Astrocyte (in vitro differentiated cells and primary cell): ENCODE data around the gene NUAK1. TPM values are rescaled to one million over a fixed set of nuclear protein-coding genes. Genes with fewer than 3 reads are reported as not detected.

Source experiments
- DNase-seq: peaks from one replicate; pipeline ENCODE4 v3.0.0-alpha.2; 2010; ENCODE audit warnings: low read depth
- FAIRE-seq: peaks from 2 replicates; lab custom pipeline; 2011; peaks lifted over from hg19 to GRCh38; lab: Jason Lieb, UNC
- H2AFZ ChIP-seq: 2 replicates; pipeline ENCODE4 v1.6.0; 2012; ENCODE audit warnings: low read depth, low read length, inconsistent platforms
- H3K27ac ChIP-seq: 2 replicates; pipeline ENCODE4 v1.5.1; 2011; ENCODE audit warnings: low read depth, low read length, inconsistent platforms
- H3K27me3 ChIP-seq: 2 replicates; pipeline ENCODE4 v1.6.0; 2011; ENCODE audit warnings: low read length, inconsistent platforms; ENCODE audit not compliant: insufficient read depth
- H3K36me3 ChIP-seq: 2 replicates; pipeline ENCODE4 v1.5.1; 2011; ENCODE audit warnings: low read length, inconsistent platforms; ENCODE audit not compliant: insufficient read depth
- H3K4me1 ChIP-seq: 2 replicates; pipeline ENCODE4 v1.5.1; 2011; ENCODE audit warnings: low read length, inconsistent platforms; ENCODE audit not compliant: insufficient read depth
- H3K4me2 ChIP-seq: 2 replicates; pipeline ENCODE4 v1.6.0; 2012; ENCODE audit warnings: low read length, inconsistent platforms
- H3K4me3 ChIP-seq: 2 replicates; pipeline ENCODE4 v1.5.1; 2011; ENCODE audit warnings: low read depth, mild to moderate bottlenecking, low read length, inconsistent platforms; ENCODE audit not compliant: insufficient read depth
- H3K79me2 ChIP-seq: 2 replicates; pipeline ENCODE4 v1.6.0; 2012; ENCODE audit warnings: mild to moderate bottlenecking, low read length, inconsistent platforms; ENCODE audit not compliant: insufficient read depth
- H3K9ac ChIP-seq: 2 replicates; pipeline ENCODE4 v1.6.0; 2012; ENCODE audit warnings: mild to moderate bottlenecking, low read length, inconsistent platforms
- H3K9me3 ChIP-seq: 2 replicates; pipeline ENCODE4 v1.5.1; 2012; ENCODE audit warnings: low read depth, mild to moderate bottlenecking, low read length, inconsistent platforms; ENCODE audit not compliant: insufficient read depth
- H4K20me1 ChIP-seq: 2 replicates; pipeline ENCODE4 v1.6.0; 2012; ENCODE audit warnings: low read length, inconsistent platforms; ENCODE audit not compliant: insufficient read depth
- H3K27ac Mint-ChIP-seq: one replicate; pipeline ENCODE4 v1.8.0; 2021; ENCODE audit warnings: mild to moderate bottlenecking, mixed read lengths; ENCODE audit not compliant: unreplicated experiment
- H3K27me3 Mint-ChIP-seq: one replicate; pipeline ENCODE4 v1.8.0; 2021; ENCODE audit warnings: low read depth, mixed read lengths; ENCODE audit not compliant: unreplicated experiment
- H3K36me3 Mint-ChIP-seq: one replicate; pipeline ENCODE4 v1.8.0; 2021; ENCODE audit warnings: low read depth, mixed read lengths; ENCODE audit not compliant: unreplicated experiment
- H3K4me1 Mint-ChIP-seq: one replicate; pipeline ENCODE4 v1.8.0; 2021; ENCODE audit warnings: low read depth, mixed read lengths; ENCODE audit not compliant: unreplicated experiment
- H3K4me3 Mint-ChIP-seq: one replicate; pipeline ENCODE4 v1.8.0; 2021; ENCODE audit warnings: mild to moderate bottlenecking, moderate library complexity, mixed read lengths; ENCODE audit not compliant: unreplicated experiment
- H3K9me3 Mint-ChIP-seq: one replicate; pipeline ENCODE4 v1.8.0; 2021; ENCODE audit warnings: mild to moderate bottlenecking, mixed read lengths; ENCODE audit not compliant: unreplicated experiment
- EZH2 ChIP-seq: IDR thresholded peaks from 2 replicates; pipeline ENCODE4 v1.6.1; 2012; ENCODE audit warnings: mild to moderate bottlenecking, low read length, inconsistent platforms; ENCODE audit not compliant: insufficient read depth
- total RNA-seq: library from RNA; stranded (reverse); gene quantifications from 2 replicates; pipeline ENCODE4 v1.2.1, GENCODE V29; 2021
- TF ChIP-seq, protein P1 (sequence below): IDR thresholded peaks from 2 replicates; pipeline ENCODE4 v1.5.1; 2011; ENCODE audit warnings: low read depth, mild to moderate bottlenecking, inconsistent platforms, low read length, moderate library complexity; ENCODE audit not compliant: insufficient read depth

Gene NUAK1
- total RNA-seq, 1 donor from 2014 or later = 94.0 TPM

- no peak overlapping the region for H3K4me3 ChIP-seq
- TF ChIP-seq EZH2 = no peak
- TF ChIP-seq, protein P1, sequence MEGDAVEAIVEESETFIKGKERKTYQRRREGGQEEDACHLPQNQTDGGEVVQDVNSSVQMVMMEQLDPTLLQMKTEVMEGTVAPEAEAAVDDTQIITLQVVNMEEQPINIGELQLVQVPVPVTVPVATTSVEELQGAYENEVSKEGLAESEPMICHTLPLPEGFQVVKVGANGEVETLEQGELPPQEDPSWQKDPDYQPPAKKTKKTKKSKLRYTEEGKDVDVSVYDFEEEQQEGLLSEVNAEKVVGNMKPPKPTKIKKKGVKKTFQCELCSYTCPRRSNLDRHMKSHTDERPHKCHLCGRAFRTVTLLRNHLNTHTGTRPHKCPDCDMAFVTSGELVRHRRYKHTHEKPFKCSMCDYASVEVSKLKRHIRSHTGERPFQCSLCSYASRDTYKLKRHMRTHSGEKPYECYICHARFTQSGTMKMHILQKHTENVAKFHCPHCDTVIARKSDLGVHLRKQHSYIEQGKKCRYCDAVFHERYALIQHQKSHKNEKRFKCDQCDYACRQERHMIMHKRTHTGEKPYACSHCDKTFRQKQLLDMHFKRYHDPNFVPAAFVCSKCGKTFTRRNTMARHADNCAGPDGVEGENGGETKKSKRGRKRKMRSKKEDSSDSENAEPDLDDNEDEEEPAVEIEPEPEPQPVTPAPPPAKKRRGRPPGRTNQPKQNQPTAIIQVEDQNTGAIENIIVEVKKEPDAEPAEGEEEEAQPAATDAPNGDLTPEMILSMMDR = no peak
- H3K36me3 ChIP-seq = no peaks in the 10 kb centered on the region
- no peaks in the 10 kb centered on the region for H3K4me1 ChIP-seq
- no peak overlapping the region for H2AFZ ChIP-seq
- H3K9ac ChIP-seq = no peak overlapping the region
- no peaks in the 10 kb centered on the region for H3K79me2 ChIP-seq
- Mint-ChIP-seq H3K27me3 (peaks cover 7% of the 10 kb centered on the region), H3K27ac (no peak overlapping the region), H3K36me3 (no peaks in the 10 kb centered on the region), H3K9me3 (peaks cover 3% of the 10 kb centered on the region), H3K4me3 (no peak overlapping the region), H3K4me1 (peaks cover 6% of the 10 kb centered on the region)
- peaks cover 16% of the 10 kb centered on the region for H3K27me3 ChIP-seq
- H3K9me3 ChIP-seq = no peaks in the 10 kb centered on the region
- DNase-seq = no peak
- FAIRE-seq = no peak
- H3K27ac ChIP-seq = no peak overlapping the region
- H3K4me2 ChIP-seq = no peak overlapping the region
- no peaks in the 10 kb centered on the region for H4K20me1 ChIP-seq
Measured at GRCh38 chr12:106187842-106188241, 49.1 kb upstream of the NUAK1 start.

DNA sequence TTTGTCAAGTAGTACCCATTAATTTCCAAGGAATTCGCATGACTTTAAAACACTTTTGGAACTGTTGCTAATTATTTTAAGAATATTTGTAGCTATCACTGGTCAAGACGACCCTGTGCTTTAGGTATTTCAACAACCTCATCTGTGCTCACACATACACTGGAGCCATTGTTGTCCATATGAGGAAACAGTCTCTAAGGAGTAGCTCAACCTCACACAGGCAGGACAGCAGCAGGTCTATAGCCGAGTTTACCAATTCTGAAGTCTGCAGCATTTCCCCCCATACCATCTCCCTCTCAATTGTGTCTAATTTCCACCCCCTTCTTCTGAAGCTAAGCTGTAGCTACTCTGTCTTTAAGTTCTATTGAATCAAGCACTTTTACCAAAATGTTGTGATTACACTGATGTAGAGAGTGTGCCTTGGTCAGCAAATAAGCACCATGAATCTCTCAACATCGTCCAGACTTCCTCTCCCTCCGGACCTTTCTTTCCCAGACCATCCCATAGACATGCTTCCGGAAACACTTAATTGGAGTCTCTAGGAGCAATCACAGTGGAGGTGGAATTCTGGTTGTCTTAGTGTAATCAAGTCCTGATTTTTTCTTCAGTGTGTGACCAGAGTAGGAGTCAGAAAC is 48.5 kb upstream of the NUAK1 start:
- no peak for FAIRE-seq
- Histone ChIP-seq H3K27me3 (peaks cover 16% of the 10 kb centered on the region), H3K4me1 (no peaks in the 10 kb centered on the region), H3K4me3 (no peak overlapping the region), H3K9me3 (no peaks in the 10 kb centered on the region), H3K9ac (no peak overlapping the region), H2AFZ (no peak overlapping the region), H3K79me2 (no peaks in the 10 kb centered on the region), H3K4me2 (no peak overlapping the region), H3K27ac (no peak overlapping the region), H3K36me3 (no peaks in the 10 kb centered on the region), H4K20me1 (no peaks in the 10 kb centered on the region)
- Mint-ChIP-seq H3K27ac (no peak overlapping the region), H3K4me3 (no peak overlapping the region), H3K27me3 (peaks cover 3% of the 10 kb centered on the region), H3K9me3 (no peaks in the 10 kb centered on the region), H3K4me1 (peaks cover 6% of the 10 kb centered on the region), H3K36me3 (no peaks in the 10 kb centered on the region)
- no peak for DNase-seq
- TF ChIP-seq EZH2 = no peak
- TF ChIP-seq, protein P1 = no peak

GRCh38 chr12:106183735-106184134 is 45.0 kb upstream of the NUAK1 start:
- H3K4me3 Mint-ChIP-seq = no peak overlapping the region
- no peaks in the 10 kb centered on the region for H3K36me3 Mint-ChIP-seq
- Histone ChIP-seq H3K4me3 (no peak overlapping the region), H3K9ac (no peak overlapping the region), H2AFZ (no peak overlapping the region), H3K79me2 (no peaks in the 10 kb centered on the region), H3K9me3 (no peaks in the 10 kb centered on the region), H3K4me1 (no peaks in the 10 kb centered on the region), H3K27ac (no peak overlapping the region), H4K20me1 (no peaks in the 10 kb centered on the region), H3K4me2 (no peak overlapping the region), H3K36me3 (no peaks in the 10 kb centered on the region), H3K27me3 (peaks cover 12% of the 10 kb centered on the region)
- H3K4me1 Mint-ChIP-seq = peaks cover 9% of the 10 kb centered on the region
- H3K9me3 Mint-ChIP-seq = no peaks in the 10 kb centered on the region
- FAIRE-seq (no peak), DNase-seq (no peak)
- peaks cover 3% of the 10 kb centered on the region for H3K27me3 Mint-ChIP-seq
- no peak for TF ChIP-seq EZH2
- TF ChIP-seq, protein P1 = no peak
- H3K27ac Mint-ChIP-seq = no peak overlapping the region
